Parietal lobe (tissue), 2 donors: ENCODE measurements around the gene ECT2. TPM values are rescaled to one million over a fixed set of nuclear protein-coding genes. Genes with fewer than 3 reads are reported as not detected.

ENCODE experiments used
- small RNA-seq: library from RNA; depleted of rRNA; stranded (forward); fragments of <200 nt; gene quantifications from one replicate; pipeline ENCODE3, GENCODE V24; 2014; ENCODE audit warnings: low replicate concordance
- total RNA-seq: library from RNA; depleted of rRNA; stranded (reverse); fragments of >200 nt; gene quantifications from one replicate; pipeline ENCODE4 v1.2.3, GENCODE V29; 2014

Gene ECT2
- 17.8 TPM for total RNA-seq

GRCh38 chr3:172750368-172751174 is at the start of gene ECT2:
ECT2 (plus strand) TSS chr3:172750726; CDS start chr3:172754531, 3,805 bp downstream.

GRCh38 chr3:172710664-172711453 is 39.7 kb upstream of the ECT2 start, which contains the start of gene NCEH1:
NCEH1 (minus strand) TSS chr3:172711067; CDS start chr3:172710984, 83 bp downstream.

Small RNAs within 50 kb of the gene (small RNA-seq; reads per million reads assigned to genes)
- gene AC108667.1 (not detected), gene RF00139 (not detected), gene RNU4-4P (not detected), gene RNU6-547P (not detected)

Other genes with a start within 250 kb of the ECT2 start
- 2.2 TPM for gene TNFSF10, start 227.3 kb upstream of the ECT2 start, total RNA-seq
- 7.2 TPM for gene NCEH1, start 39.7 kb upstream of the ECT2 start, total RNA-seq